Posterior cingulate gyrus (tissue), 11 donors: ENCODE results near the gene RNF213.
"Not testable (repeated sequence)": the region's sequence is repeated elsewhere in the genome, so short reads cannot be mapped to it uniquely, and the experiment has no call there.

Source experiments
- DNase-seq, 10 donors: peaks; one replicate each; pipeline versions ENCODE4 v3.0.0 to v3.0.0-alpha.2; 2020 to 2021; ENCODE audit warnings: mixed read lengths in 3 of 10
- intact Hi-C: fragments of 100-400 bp; cut with DNase I; formaldehyde crosslinking; loops from one replicate; pipeline ENCODE4 v1.15.1; 2023

Gene RNF213

GRCh38 chr17:80308692-80309517 lies 48.3 kb downstream of the RNF213 start:
- intact Hi-C loops = no loop called here

GRCh38 chr17:80311216-80311827 lies 50.7 kb downstream of the RNF213 start:
- intact Hi-C loops = no loop called here

More at GRCh38 chr17:80308692-80309517, 48.3 kb downstream of the RNF213 start:
- DNase-seq = peak in 1 of 10 donors; percentile 51

GRCh38 chr17:80312621-80313135 lies 52.0 kb downstream of the RNF213 start:
- intact Hi-C loops = no loop called here
- DNase-seq = peak in 1 of 10 donors; percentile 61

More at GRCh38 chr17:80311216-80311827, 50.7 kb downstream of the RNF213 start:
- DNase-seq = peak in 1 of 10 donors; percentile 69

- DNase-seq = peak in 1 of 10 donors; percentile 67
- intact Hi-C loops = no loop called here
Observed at GRCh38 chr17:80313160-80313829, 52.6 kb downstream of the RNF213 start.

- peak in 1 of 10 donors; percentile 3 for DNase-seq
- intact Hi-C loops = not testable (repeated sequence)
Observed at GRCh38 chr17:80313946-80314345, 53.3 kb downstream of the RNF213 start.

- peak in 1 of 10 donors; percentile 7 for DNase-seq
- intact Hi-C loops = no loop called here
Observed at GRCh38 chr17:80315517-80316182, 55.0 kb downstream of the RNF213 start.

GRCh38 chr17:80316431-80316830 lies 55.8 kb downstream of the RNF213 start:
- intact Hi-C loops = no loop called here
- DNase-seq = peak in 1 of 10 donors; percentile 18

GRCh38 chr17:80316927-80317705 lies 56.5 kb downstream of the RNF213 start:
- intact Hi-C loops = no loop called here
- peak in 4 of 10 donors; percentile 15 to 85 (median 28) for DNase-seq

- DNase-seq = no peak
- intact Hi-C loops = no loop called here
Observed at GRCh38 chr17:80317706-80317980, 57.0 kb downstream of the RNF213 start.

- intact Hi-C loops = no loop called here
- DNase-seq = no peak
Observed at GRCh38 chr17:80318166-80318565, 57.5 kb downstream of the RNF213 start.

- intact Hi-C loops = no loop called here
Observed at GRCh38 chr17:80319262-80319998, 58.8 kb downstream of the RNF213 start.

GRCh38 chr17:80319999-80320344 lies 59.3 kb downstream of the RNF213 start:
- DNase-seq = no peak
- intact Hi-C loops = no loop called here

More at GRCh38 chr17:80319262-80319998, 58.8 kb downstream of the RNF213 start:
- DNase-seq = peak in 1 of 10 donors; percentile 52

- DNase-seq = no peak
- intact Hi-C loops = no loop called here
Observed at GRCh38 chr17:80320496-80320895, 59.8 kb downstream of the RNF213 start.

GRCh38 chr17:80322864-80323263 lies 62.2 kb downstream of the RNF213 start:
- DNase-seq = no peak
- intact Hi-C loops = no loop called here

GRCh38 chr17:80323982-80324381 lies 63.3 kb downstream of the RNF213 start:
- intact Hi-C loops = no loop called here
- DNase-seq = no peak

- peak in 1 of 10 donors; percentile 29 for DNase-seq
- intact Hi-C loops = no loop called here
Observed at GRCh38 chr17:80327518-80327917, 66.9 kb downstream of the RNF213 start.

GRCh38 chr17:80328634-80329380 lies 68.2 kb downstream of the RNF213 start:
- intact Hi-C loops = no loop called here
- DNase-seq = no peak

- intact Hi-C loops, DNase-seq: not testable (repeated sequence)
Observed at GRCh38 chr17:80329421-80329820, 68.8 kb downstream of the RNF213 start.
